HG03060 (cell line): ENCODE results near the gene HOXC12.

Source experiments
- ATAC-seq: cut with Tn5 transposase; IDR thresholded peaks from one replicate; pipeline ENCODE4 v1.9.1; 2021; ENCODE audit warnings: low read depth, moderate number of reproducible peaks; ENCODE audit not compliant: unreplicated experiment

The HOXC12 gene

GRCh38 chr12:53954694-53955035 lies at the start of gene HOXC12:
HOXC12 (plus strand) TSS chr12:53954903; CDS start chr12:53954930, 27 bp downstream.
- ATAC-seq = no peak

- no peak for ATAC-seq
Measured at GRCh38 chr12:53907103-53907502, 47.6 kb upstream of the HOXC12 start.

- ATAC-seq = no peak
Measured at GRCh38 chr12:53916788-53917655, 37.7 kb upstream of the HOXC12 start.

- no peak for ATAC-seq
Measured at GRCh38 chr12:53924521-53925405, 29.9 kb upstream of the HOXC12 start.

GRCh38 chr12:53927220-53928029 lies 27.3 kb upstream of the HOXC12 start:
- no peak for ATAC-seq

GRCh38 chr12:53928054-53928835 lies 26.5 kb upstream of the HOXC12 start:
- no peak for ATAC-seq

GRCh38 chr12:53929527-53929926 lies 25.2 kb upstream of the HOXC12 start:
- no peak for ATAC-seq

GRCh38 chr12:53930591-53931255 lies 24.0 kb upstream of the HOXC12 start:
- no peak for ATAC-seq

GRCh38 chr12:53931844-53932581 lies 22.7 kb upstream of the HOXC12 start:
- no peak for ATAC-seq

GRCh38 chr12:53932915-53933314 lies 21.8 kb upstream of the HOXC12 start:
- no peak for ATAC-seq

- no peak for ATAC-seq
Measured at GRCh38 chr12:53935383-53936341, 19.0 kb upstream of the HOXC12 start.

- ATAC-seq = no peak
Measured at GRCh38 chr12:53937099-53937498, 17.6 kb upstream of the HOXC12 start.

GRCh38 chr12:53937596-53938325 lies 16.9 kb upstream of the HOXC12 start:
- ATAC-seq = no peak

GRCh38 chr12:53938326-53939140 lies 16.2 kb upstream of the HOXC12 start, which contains the start of gene HOXC13:
HOXC13 (plus strand) TSS chr12:53938831; CDS start chr12:53938907, 76 bp downstream.
- no peak for ATAC-seq

GRCh38 chr12:53939141-53940108 lies 15.3 kb upstream of the HOXC12 start:
- ATAC-seq = no peak
